GM15510 (cell line): ENCODE measurements around the gene SBF1.

Source experiments
- POLR2A ChIP-seq: IDR thresholded peaks from 3 replicates; pipeline ENCODE4 v1.6.1; 2011; ENCODE audit warnings: borderline replicate concordance; ENCODE audit not compliant: insufficient read length; ENCODE audit errors: extremely low read depth

The SBF1 gene

GRCh38 chr22:50438305-50439275 is 36.2 kb downstream of the SBF1 start:
- TF ChIP-seq POLR2A = no peak

DNA sequence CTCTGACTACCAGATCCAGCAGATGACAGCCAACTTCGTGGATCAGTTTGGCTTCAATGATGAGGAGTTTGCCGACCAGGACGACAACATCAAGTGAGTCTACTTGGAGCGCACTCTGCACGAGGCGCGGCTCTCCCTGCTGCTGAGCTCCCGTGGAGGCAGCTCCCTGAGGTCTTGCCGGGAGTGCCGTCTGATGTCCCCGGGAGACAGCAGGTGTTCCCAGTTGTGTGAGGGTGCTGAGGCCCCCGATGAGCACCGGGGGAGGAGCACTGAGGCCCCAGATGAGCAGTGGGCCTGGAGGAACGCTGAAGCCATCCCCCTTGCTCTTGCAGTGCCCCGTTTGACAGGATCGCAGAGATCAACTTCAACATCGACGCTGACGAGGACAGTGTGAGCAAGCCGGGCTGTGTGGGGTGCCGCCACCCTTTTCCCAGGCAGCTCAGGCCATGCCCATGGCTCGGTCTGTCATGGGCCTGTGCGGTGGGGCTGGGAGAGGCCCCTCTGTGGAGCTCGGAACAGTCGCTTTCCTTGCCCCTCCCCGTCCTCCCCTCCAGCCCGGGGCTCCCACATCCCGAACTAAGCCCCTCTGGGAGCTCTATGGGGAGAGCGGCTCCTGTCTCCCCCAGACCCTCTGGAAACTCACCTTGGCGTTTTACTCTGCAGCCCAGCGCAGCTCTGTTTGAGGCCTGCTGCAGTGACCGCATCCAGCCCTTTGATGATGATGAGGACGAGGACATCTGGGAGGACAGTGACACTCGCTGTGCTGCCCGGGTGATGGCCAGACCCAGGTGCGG is 37.1 kb downstream of the SBF1 start:
- no peak for TF ChIP-seq POLR2A

GRCh38 chr22:50436841-50437341 is 37.9 kb downstream of the SBF1 start:
- no peak for TF ChIP-seq POLR2A

DNA sequence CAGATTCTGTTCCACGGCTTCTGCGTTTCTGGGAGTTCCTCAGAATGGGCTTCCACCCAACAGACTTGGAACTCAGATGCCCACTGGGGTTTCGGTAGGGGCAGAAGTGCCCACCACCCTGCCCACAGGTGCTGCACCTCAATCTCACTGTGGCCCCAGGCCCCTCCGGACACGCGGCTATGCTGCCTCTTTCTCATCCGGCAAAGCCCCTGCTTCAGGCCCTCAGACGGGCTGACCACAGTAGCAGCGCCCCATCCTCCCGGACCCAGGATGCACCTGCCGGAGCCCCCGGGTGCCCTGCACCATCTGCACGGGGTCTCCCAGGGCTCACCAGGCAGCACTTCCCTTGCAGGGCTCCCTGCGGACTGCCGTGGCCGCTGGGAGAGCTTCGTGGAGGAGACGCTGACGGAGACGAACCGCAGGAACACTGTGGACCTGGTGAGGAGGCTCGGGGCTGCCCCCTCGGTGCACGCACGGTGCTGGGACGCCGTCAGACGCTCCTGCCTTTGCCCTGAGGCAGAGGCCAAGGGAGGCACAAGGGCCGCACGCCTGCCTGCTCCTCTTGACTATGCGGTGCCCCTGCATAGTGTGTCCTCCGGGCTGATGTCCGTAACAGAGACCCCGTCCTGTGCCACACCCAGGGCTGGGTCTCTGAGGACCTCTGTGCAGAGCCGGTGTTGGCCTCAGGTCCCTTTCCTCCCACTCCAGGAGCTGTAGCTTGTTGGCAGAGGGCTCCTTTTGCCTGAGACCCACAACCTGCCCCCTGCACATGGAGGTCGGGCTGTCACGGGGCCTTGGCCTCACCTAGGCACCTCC is 38.6 kb downstream of the SBF1 start:
- TF ChIP-seq POLR2A = no peak

DNA sequence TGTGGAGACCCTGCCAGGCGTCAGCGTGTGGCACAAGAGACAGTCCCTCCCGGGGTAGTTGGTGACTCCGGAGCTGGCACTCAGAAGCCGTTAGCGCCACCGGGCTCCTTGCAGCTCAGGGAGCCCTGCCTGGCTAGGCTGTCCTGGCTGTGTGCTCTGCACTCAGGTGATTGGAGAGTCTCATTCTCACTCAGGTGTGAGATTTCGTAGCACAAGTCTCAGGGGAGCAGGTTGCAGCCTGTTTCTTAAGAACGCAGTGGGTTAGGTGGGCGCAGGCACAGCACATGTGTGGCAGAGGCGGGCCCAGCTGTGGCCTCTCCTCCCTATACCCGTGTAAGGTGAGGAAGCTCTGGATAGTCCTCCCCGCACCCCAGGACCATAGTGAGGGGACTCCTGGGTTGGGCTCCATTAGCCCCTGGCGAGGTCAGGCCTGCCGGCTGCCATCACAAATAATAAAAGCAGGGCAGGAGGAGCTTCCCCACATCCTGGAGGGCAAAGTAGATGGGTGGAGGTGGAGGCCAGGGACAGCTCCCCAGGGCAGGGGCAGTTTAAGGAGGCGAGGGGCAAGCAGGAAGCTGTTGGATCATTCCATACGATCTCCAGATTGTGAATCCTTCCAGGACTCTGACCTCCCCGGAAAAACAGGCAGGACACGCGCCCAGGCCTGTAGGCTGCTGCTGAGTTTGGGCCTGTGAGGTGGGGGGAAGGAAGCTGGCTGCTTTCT is 39.4 kb downstream of the SBF1 start:
- TF ChIP-seq POLR2A = no peak

DNA sequence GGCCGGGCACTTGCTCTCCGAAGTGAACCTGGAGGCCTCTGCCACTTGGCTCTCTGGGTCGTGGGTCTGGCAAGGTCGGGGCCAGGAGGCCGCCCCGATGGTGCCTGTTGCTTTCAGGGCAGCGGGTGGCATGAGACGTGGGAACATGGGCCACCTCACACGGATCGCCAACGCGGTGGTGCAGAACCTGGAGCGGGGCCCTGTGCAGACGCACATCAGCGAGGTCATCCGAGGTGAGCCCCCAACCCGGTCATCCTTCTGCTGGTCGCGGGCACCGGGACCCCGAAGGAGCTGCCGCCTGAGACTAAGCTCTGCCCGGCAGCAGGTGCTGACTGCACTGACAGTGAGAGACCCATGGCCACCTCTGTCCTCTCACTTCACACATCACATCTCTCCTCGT is 40.0 kb downstream of the SBF1 start:
- no peak for TF ChIP-seq POLR2A

DNA sequence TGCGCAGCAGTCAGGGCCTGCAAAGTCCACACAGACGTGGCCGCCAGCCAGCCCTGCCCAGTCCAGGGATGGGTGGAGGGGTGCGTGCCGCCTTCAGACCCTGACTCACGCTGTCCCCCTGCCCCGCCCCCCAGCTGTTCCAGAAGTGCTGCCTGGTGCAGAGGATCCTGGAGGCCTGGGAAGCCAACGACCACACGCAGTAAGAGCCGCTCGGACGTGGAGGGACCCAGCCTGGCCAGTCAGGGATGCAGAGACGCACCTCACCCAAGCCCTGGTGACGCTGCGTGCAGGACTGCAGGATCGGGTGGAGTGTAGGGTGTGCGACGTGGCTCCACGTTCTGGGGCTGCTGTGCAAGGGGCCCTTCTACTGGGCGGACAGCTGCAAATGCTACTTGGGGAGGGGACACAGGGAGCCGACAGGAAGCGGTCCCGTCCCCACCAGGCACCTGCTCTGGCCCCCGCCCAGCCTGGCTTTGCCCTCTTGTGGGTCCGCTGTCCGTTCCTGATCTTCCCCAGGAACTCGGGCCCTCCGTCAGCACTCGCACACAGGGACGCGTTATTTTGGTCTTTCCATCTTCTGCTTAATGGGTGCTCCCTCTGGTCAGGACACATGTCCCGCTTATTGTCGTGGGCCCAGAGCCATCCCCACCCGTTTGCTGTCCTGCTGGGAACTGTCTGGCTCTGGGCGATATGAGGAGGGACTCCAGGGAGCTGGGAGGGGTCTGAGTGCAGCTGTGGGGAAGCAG is 42.5 kb downstream of the SBF1 start:
- TF ChIP-seq POLR2A = no peak

GRCh38 chr22:50425179-50425916 is 49.5 kb downstream of the SBF1 start:
- no peak for TF ChIP-seq POLR2A

DNA sequence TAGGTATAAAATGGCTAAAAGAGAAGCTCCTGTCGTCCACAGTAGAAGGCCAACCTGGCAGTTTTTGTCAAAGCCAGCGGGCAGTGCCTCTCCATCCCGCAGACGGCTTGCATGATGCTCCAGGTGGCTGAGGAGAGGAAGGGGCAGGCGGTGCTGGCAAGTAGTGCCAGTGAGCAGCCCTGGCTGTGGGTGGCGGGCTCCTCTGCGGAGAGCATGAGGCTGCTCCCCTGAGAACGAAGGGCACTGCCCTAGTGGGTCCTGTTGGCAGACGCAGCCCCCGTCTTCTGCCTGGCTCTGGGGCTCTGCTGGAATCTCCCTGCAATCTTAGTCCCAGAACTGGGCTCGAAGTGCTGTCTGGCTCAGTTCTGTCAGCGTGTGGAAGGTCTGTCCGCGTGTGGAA is 50.9 kb downstream of the SBF1 start:
- no peak for TF ChIP-seq POLR2A

DNA sequence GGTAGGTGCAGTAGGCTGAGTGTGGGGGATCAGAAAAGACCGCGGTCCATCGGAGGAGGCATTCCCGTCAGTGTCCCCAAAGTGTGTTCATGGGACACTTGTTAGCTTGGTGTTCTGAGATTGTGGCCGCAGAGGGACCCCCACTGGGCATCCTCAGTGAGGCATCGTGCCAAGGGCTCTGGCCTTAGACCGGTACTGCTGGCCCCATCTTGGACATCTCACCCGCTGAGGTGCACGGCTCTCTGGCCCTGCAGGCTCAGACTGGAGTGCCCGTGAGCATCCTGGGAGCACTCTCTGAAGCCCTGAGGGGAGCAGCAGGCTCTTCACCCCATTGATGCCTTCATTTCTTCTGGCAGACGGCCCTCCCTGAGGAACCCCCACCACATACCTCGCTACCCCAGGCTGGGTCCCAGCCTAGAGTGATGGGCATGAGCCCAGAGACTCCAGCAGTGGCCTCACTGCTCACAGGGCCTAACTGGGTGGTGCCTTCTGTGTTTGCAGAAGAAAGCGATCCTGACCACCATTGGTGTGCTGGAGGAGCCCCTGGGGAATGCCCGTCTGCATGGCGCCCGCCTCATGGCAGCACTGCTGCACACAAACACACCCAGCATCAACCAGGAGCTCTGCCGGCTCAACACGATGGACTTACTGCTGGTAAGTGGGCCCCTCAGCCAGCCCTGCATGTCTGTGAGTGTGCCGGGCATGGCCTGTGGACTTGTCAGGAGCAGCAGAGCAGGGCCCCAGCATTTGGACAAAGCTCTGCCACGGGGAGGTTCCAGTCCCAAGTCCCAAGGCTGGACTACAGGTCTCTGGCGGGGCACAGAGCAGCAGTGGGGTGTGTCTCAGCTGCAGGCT is 51.6 kb downstream of the SBF1 start:
- no peak for TF ChIP-seq POLR2A

DNA sequence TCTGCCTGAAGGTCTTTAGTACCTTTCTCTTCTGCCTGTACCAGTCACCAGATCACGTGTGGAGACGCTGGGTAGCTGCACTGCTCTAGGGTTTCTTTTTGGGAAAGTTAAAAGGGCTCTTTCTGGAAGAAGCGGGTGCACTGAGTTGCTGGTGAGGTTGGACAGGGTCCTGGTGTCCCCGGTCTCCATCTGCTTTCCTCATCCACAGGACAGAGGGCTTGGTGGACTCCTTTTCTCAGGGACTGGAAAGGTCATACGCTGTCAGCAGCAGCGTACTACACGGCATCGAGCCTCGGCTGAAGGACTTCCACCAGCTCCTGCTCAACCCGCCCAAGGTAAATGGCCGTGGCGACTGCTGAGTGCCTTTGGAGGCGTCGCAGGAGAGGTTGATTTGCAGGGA is 52.8 kb downstream of the SBF1 start:
- no peak for TF ChIP-seq POLR2A

GRCh38 chr22:50420581-50420980 is 54.3 kb downstream of the SBF1 start:
- no peak for TF ChIP-seq POLR2A
